Panc1 (cell line): ENCODE data around the gene TAS1R2.

Experiments
- CTCF ChIP-seq: fragments of 450-650 bp; IDR thresholded peaks from 2 replicates; pipeline ENCODE4 v1.5.1; 2017; ENCODE audit warnings: mild to moderate bottlenecking
- POLR2AphosphoS5 ChIP-seq: IDR thresholded peaks from 2 replicates; pipeline ENCODE4 v1.6.1; 2012; ENCODE audit warnings: mild to moderate bottlenecking, low read depth, low read length, moderate library complexity
- REST ChIP-seq, 2 experiments: IDR thresholded peaks; 2 replicates each; pipeline ENCODE4 v1.6.1; 2011 to 2012; ENCODE audit warnings: low read depth in 2 of 2, control low read depth in 1 of 2, low read length in 1 of 2, mild to moderate bottlenecking in 1 of 2, moderate library complexity in 1 of 2; ENCODE audit not compliant: insufficient read depth in 1 of 2
- TCF7L2 ChIP-seq: IDR thresholded peaks from 2 replicates; pipeline ENCODE4 v1.6.1; 2011; ENCODE audit warnings: mild to moderate bottlenecking, low read depth, low read length, inconsistent platforms

DNA sequence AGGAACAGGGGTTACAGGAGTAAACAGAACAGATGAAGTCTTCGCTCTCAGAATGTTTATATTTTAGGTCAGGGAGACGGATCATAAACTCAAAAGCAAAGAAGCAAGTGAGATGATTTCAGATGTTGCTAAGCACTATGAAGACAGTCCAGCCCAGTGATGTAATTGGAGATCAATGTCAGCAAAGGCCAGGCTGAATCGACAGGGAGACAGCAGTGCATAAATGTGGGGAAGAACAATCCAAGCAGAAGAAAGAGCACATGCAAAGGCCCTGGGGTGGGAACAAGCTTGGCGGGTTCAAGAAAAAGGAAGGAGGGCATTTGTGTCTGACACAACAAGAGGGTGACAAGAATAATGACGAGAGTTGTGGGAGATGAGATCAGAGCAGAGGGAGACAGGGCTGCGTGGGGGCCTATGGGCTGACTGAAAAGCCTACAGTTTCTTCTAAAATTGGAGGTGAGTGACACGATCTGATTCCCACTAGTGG, 47.0 kb downstream of the TAS1R2 start:
- TF ChIP-seq REST (IDR thresholded peaks at IDR 0.05; ENCODE audit: insufficient read depth in 1 of 2, low read depth in 2 of 2, low read length in 1 of 2) (no peak), CTCF (no peak), POLR2AphosphoS5 (no peak), TCF7L2 (no peak)
